Measurements from ENCODE around the gene MAPK7.

MAPK7 gene

GRCh38 chr17:19402171-19402570, 23.9 kb downstream of the MAPK7 start:
- no peak for DNase-seq

DNA sequence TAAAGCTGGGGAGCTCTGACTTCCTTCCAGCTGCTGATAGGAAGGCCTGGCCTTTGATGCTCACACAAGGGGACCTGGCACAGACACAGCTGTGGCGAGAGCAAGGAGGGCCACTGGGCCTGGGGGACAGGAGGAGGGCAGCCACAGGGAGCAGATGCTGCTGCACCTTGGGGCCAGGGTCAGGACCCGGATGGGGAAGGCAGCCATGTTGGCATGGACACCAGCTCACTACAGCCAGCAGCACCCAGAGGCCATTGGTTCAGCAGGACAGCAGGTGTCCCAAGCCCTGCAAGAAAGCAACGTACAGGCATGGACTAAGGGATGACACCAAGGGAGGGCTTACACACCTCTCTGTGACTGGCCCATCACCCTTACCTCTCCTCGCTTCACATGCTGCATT, 24.7 kb downstream of the MAPK7 start:
- DNase-seq = no peak

DNA sequence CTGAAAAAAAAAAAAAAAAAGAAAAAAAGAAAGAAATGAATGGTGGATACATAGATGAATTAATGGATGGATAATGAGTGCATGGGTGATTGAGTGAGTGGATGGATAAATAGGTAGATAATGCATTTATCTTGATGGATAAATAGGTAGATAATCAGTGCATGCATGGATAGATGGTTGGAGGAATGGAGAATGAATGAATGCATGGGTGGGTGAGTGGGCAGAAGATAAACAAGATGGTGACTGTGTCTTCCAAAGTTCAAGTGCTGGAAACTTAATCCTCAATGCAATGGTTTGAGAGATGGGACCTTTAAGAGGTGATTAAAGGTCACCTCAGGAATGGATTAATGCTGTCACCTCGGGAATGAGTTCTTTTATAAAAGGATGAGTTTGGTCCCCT, 26.0 kb downstream of the MAPK7 start:
- no peak for DNase-seq

- DNase-seq = no peak
These were observed 26.8 kb downstream of the MAPK7 start for GRCh38 chr17:19405114-19405513.

- DNase-seq = no peak
These were observed 29.5 kb downstream of the MAPK7 start for GRCh38 chr17:19407601-19408345.

DNA sequence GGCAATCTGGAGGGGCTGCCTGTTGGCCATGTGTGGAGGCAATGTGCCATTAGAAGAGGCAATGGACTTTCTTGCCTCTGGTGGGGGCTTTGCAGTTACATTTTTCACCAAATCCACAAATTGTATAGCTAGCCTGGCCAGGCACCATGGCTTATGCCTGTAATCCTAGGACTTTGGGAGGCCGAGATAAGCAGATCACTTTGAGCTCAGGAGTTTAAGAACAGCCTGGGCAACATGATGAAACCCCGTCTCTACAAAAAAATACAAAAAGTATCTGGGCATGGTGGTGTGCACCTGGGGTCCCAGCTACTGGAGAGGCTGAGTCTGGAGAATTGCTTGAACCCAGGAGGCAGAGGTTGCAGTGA, 30.0 kb downstream of the MAPK7 start:
- no peak for DNase-seq

DNA sequence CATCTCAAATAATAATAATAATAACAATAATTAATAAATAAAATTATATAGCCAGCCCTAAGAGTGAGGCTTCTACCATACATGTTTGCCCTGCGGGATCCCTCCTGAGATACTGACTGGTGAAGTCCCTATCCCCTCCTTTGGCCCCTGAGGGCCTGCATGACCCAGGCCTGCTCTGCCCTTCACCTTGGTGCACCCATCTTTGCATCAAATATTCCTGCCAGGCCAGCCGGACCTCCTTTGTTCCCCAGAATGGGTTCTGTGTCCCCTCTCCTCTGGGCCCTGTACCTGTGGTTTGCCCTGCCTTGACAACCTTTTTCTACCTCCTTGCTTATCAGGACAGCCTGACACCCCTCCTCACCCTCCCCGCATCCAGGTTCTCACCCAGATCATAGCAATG, 30.8 kb downstream of the MAPK7 start:
- no peak for DNase-seq

DNA sequence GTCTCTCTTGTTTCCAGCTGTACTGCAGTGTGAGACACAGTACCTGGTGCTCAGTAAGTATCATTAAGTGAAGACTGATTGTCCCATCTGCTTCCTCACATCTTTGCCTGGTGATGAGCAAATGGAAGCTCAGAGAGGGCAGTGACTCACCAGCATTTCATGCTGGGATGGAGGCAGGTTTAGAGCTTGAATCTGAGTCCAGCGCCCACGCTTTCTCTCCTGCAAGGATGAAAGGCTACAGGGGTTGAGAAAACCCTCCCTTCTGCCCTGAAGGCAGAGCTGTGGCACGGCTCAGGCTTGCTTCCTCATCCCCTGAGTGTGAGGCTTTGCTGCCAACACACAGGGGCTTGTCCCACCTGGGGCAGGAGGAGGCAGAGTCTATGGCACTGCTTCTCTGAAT, 31.2 kb downstream of the MAPK7 start:
- DNase-seq = no peak

- no peak for DNase-seq
These were observed 31.8 kb downstream of the MAPK7 start for GRCh38 chr17:19410091-19410490.

GRCh38 chr17:19410875-19411620, 32.8 kb downstream of the MAPK7 start, which contains the start of gene RNF112:
Gene RNF112 (plus strand): TSS chr17:19411232. CDS start chr17:19411409, 177 bp downstream.
- DNase-seq = no peak

GRCh38 chr17:19411631-19412030, 33.3 kb downstream of the MAPK7 start:
- DNase-seq = no peak

DNA sequence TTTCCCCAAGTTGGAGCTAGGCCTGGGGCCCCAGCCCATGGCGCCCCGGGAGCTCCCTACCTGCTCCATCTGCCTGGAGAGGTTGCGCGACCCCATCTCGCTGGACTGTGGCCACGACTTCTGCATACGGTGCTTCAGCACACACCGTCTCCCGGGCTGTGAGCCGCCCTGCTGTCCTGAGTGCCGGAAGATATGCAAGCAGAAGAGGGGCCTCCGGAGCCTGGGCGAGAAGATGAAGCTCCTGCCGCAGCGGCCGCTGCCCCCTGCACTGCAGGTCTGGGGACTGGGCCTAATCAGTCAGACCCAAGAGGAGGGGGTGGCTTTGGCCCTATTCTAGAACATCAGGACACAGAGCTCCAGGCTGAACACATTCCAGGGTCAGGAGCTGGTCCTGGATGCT, 34.2 kb downstream of the MAPK7 start:
- no peak for DNase-seq

DNA sequence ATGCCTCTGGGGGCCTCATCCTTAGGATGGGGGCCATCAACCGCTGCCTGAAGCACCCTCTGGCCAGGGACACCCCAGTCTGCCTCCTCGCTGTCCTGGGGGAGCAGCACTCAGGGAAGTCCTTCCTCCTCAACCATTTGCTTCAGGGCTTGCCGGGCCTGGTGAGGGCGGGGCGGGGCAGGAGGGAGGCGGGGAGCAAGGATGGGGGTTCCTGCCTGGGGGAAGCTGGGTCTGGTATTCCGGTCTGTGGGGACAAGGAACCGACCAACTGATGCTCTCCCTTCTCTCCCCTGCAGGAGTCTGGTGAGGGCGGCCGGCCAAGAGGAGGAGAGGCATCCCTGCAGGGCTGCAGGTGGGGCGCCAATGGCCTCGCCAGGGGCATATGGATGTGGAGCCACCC, 34.7 kb downstream of the MAPK7 start:
- DNase-seq = no peak

- no peak for DNase-seq
These were observed 35.5 kb downstream of the MAPK7 start for GRCh38 chr17:19413761-19414160.

DNA sequence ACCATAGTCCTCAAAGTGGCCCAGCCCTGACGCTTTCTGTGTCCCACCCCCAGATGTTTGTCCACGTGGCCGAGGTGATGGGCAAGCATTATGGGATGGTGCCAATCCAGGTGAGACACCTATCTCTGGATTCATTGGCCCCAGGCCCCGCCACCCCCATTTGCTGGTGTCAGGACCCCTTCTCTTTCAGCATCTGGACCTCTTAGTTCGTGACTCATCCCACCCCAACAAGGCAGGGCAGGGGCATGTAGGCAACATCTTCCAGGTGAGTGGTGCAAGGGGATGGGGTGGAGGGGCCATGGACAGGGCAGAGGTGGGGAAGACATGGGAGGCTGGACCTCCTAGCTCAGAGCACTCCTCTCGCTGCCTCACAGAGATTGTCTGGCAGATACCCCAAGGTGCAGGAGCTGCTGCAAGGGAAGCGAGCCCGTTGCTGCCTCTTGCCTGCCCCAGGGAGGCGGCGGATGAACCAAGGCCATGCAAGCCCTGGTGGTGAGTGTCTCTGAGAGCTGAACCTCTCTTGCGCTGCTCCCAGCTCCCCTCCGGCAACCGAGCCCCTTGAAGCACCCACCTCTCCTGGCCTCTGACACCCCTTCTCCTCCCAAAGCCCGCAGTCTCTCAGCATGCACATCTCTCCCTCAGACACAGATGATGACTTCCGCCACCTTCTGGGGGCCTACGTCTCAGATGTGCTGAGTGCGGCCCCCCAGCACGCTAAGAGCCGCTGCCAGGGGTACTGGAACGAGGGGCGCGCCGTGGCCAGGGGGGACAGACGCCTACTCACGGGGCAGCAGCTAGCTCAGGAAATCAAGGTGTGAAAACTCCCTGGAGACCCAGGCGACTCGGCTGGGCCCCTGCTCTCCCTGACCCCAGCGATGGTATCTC, 36.3 kb downstream of the MAPK7 start:
- DNase-seq = no peak

GRCh38 chr17:19415311-19415710, 37.0 kb downstream of the MAPK7 start:
- no peak for DNase-seq

DNA sequence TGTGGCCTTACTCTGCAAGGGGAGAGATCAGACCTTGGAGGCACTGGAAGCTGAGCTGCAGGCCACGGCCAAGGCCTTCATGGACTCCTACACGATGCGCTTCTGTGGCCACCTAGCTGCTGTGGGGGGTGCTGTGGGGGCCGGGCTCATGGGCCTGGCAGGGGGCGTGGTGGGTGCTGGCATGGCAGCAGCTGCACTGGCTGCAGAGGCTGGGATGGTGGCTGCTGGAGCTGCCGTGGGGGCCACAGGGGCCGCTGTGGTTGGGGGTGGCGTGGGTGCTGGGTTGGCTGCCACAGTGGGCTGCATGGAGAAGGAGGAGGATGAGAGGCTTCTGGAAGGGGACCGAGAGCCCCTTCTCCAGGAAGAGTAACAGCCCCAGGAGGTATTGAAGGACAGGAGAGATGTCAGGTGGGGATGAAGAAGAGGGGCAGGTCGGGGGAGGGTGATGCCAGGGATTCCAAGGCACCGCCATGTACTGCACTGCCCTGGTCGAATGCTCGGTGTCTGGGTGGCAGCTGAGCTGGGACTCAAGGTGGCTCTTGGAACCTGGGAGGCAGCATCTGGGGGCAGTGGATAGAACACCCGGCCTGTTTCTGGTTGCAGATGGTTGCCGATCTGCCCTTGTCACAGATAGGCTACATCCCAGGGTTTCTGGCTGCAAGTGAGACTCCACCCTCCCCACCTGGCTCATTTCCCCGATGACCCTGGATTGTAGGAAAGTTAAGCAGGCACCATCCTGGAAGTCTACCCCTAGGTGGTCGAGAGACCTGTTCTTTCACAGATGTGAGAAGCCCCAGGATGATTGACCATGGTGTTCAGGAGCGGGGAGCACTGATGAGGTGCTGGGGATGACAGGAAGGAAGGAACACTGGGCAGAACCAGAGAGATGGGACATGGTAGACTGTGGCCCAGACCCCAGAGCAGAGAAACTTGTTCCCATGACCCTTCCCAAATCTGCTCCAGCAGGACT, 37.8 kb downstream of the MAPK7 start:
- DNase-seq = no peak

- DNase-seq = no peak
These were observed 39.3 kb downstream of the MAPK7 start for GRCh38 chr17:19417611-19418010.

GRCh38 chr17:19418251-19418992, 40.1 kb downstream of the MAPK7 start:
- DNase-seq = no peak

GRCh38 chr17:19421219-19421618, 42.9 kb downstream of the MAPK7 start:
- no peak for DNase-seq

GRCh38 chr17:19421926-19422325, 43.6 kb downstream of the MAPK7 start:
- DNase-seq = no peak
